NCI-H2227 (cell line): ENCODE results near the gene DCAF11.
A peak's percentile ranks its signal among the peaks of the same experiment; 100 is the strongest.

ENCODE experiments used
- DNase-seq: peaks from one replicate; lab custom pipeline; 2025; ENCODE audit not compliant: unreplicated experiment; lab: John Stamatoyannopoulos, UW

DCAF11 gene

DNA sequence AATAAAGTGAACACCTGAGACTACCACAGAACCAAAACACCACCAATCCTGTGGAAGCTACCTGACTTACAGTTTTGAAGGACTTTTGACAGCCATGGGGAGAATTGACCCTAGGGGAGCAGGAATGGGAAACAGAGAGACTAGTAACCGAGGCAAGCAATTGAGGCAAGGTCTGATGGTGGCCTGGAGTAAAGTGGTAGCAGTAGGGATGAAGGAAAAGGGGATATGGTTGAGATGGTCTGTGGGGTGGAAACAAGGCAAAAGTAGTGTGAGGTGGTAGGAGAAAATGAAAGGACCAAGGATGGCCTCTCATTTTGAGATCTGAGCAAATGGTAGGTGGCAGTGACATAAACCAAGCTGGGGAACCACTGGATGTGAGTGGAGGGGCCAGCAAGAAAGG is 42.3 kb downstream of the DCAF11 start:
- no peak for DNase-seq

DNA sequence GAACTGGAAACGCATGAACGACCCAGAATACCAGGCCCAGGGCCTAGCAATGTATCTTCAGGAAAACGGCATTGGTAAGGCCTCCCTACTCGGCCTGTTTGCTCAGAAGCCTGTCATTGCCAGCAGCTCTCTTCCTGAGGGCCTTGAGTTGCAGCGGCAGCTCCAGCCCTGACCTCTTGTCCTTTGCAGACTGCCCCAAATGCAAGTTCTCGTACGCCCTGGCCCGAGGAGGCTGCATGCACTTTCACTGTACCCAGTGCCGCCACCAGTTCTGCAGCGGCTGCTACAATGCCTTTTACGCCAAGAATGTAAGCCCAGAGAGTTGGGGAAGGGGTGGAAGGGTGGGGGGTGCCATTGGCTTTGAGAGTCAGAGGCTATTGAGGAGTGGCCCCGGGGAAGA is 42.8 kb downstream of the DCAF11 start:
- no peak for DNase-seq

DNA sequence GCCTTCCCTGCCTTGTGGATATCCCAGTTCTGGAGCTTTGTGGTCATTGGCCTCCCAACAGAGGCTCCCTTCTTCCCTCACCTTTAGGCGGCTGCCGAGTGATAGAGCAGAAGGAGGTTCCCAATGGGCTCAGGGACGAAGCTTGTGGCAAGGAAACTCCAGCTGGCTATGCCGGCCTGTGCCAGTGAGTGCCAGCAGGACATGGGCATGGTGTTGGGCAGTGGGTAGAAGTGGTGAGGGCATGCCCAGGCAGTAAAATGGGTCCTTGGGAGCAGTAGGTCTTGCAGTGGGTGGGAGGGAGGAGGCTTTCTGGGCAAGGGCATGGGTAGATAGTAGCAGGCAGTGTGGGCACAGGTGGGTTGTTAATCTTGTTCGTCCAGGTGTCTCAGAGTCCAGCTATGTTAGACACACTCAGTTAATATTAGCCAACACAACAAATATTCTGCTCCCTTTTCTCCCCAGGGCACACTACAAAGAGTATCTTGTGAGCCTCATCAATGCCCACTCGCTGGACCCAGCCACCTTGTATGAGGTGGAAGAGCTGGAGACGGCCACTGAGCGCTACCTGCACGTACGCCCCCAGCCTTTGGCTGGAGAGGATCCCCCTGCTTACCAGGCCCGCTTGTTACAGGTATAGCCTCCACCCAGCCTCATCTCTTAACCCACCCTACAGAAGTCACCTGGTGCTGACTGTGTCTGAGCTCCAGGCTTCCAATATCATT is 45.4 kb downstream of the DCAF11 start:
- DNase-seq: no peak

DNA sequence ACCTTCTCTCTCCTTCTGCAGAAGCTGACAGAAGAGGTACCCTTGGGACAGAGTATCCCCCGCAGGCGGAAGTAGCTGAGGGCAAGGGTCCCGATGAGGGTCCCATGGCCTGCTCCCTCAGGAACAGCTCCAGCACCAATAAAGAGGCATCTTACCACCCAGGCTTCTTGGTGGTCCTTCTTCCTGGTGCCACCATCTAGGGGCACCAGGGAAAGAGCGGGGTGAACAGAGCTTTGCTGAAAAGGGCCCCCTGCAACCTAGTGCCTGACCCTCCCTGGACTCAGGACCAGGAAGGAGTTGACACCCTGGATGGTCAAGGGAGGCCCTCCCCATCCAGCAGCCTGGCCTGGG is 45.9 kb downstream of the DCAF11 start:
- DNase-seq: no peak

DNA sequence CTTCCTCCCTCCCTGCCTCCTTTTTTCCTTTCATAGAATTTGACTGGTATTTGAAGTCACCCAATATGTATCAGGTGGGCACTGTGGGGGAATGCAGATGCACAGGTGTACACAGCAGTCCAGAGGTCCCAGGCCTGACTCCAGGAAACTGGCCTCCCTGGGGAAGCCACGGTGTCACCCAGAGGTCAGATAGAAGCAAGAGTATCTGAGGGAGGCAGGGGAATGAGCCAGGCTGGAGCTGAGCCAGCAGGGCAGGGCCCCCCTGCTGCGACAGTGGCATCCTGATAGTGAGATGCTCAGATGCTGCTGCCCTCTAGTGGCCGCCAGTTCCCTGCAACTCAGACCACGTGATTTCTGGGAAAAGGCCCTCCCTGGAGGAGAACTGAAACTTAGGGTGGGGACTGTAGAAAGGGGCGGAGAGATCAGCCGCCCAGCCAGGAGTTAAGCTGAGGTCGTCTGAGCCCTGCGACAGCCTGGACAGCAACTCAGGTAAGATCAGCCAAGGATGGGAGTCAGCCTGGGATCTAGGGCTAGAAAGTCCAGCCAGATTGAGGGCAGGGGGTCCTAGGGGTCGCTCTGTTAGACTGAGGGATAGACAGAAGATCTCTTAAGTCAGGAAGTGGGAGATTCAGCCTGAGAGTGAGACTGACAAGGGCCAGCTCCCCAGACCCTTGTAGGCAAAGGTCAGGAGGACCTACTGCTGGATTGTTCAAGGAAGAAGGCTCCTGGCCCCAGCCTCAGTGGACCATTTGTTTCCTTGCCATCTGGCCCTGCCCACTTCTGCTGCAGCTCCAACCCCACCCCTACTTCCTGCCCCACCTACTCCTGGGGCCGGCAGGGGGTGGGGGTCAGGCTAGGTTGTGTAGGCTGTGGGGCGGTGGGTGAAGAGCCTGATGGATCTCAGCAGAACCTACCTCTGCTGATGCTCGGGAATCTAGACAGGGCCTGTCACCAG is 46.5 kb downstream of the DCAF11 start, which contains the start of gene IRF9:
TSS of gene IRF9 (plus strand) at position 416 of the 955 bp plus-strand sequence. CDS start 880 bp downstream, outside the sequence.
- peak; percentile 97 for DNase-seq

DNA sequence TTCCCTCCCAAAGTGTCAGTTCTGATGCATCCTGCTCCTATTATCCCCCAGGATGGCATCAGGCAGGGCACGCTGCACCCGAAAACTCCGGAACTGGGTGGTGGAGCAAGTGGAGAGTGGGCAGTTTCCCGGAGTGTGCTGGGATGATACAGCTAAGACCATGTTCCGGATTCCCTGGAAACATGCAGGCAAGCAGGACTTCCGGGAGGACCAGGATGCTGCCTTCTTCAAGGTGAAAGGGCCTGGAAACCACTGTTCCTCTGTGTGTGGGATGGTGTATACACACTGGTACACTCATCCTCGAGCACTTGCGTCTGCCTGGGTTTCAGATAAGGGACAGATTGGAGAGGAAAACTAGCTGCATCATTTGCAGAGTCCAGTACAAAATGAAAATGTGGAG is 47.5 kb downstream of the DCAF11 start:
- no peak for DNase-seq

DNA sequence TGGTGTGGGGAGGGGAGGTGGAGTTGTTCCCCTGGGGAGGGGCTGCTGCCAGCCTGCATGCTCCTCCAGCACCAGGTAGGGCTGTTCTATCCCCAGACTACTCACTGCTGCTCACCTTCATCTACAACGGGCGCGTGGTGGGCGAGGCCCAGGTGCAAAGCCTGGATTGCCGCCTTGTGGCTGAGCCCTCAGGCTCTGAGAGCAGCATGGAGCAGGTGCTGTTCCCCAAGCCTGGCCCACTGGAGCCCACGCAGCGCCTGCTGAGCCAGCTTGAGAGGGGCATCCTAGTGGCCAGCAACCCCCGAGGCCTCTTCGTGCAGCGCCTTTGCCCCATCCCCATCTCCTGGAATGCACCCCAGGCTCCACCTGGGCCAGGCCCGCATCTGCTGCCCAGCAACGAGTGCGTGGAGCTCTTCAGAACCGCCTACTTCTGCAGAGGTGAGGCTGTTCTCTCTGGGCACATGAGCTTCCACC is 50.0 kb downstream of the DCAF11 start:
- no peak for DNase-seq

DNA sequence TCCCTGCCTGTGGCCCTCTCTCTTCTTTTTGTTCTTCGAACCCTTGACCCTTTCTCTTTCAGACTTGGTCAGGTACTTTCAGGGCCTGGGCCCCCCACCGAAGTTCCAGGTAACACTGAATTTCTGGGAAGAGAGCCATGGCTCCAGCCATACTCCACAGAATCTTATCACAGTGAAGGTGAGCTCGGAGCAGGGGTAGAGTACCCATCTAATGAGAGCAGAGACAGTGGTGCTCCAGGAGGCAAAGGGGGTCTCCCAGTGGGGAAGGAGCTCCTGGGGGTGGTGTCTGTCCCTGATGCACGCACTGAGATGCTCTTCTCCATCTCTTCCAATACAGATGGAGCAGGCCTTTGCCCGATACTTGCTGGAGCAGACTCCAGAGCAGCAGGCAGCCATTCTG is 51.2 kb downstream of the DCAF11 start:
- no peak for DNase-seq

DNA sequence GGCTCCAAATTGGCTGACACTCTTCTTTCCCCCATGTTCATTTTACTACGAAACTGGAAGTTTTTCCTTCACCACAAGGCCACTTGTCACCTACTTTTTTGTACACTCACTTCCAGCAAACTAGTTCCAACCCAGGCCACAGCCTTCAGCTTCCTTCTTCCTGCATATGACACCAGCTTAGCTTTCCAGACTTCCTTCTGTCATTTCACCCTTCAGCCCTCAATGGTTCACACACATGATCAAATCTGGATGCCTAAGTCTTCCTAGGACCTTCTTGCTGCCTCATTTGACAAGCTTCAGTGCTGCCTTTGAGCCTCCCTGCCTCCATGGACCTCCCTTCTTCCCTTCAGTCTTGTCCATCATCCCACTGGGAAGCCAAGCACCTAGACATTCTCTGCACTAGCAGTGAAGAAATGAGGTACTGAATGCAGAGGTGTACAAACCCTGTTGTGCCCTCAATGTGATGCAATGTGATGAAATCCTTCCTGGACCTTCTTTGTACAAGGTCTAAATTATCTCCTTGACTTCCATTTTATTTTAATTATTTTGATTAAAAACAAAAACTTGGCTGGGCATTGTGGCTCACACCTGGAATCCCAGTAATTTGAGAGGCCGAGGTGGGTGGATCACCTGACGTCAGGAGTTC is 53.0 kb downstream of the DCAF11 start:
- no peak for DNase-seq

DNA sequence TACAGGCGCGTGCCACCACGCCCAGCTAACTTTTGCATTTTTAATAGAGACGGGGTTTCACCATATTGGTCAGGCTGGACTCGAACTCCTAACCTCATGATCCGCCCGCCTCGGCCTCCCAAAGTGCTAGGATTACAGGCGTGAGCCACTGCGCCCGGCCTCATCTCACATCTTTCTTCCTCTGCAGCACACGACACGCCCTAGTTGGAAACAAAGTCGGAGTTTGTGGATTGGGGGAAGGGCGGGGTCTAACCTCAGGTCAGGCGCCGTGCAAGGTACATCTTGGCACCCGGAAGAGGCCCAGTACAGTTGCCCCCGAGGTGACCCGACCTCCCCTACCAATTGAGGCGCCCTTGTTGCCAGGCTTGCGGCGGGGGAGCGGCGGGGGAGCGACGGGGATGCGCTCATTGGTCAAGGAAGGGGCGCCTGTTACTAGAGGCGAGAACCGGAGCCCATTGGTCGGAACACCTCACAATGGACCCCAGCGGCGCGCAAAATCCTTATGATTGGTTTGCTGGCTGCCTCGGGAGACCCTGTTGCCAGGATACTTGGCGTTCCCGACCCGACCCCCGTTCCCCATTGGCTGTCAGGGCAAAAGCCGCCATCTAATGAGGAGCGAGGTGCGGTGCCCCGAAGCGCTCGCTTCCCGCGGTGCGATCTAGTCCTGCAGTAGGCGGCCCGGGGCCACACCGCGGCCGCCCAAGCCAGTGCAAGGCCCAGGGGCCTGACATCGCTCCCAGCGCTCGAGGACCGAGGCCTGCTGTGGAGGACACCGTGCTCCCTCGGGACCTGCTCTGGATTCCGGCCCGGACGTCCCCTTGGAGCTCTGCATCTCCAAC is 57.1 kb downstream of the DCAF11 start, which contains the start of gene REC8:
TSS of gene REC8 (plus strand) at position 659 of the 839 bp plus-strand sequence. CDS start 473 bp downstream, outside the sequence.
- peak; percentile 98 for DNase-seq

DNA sequence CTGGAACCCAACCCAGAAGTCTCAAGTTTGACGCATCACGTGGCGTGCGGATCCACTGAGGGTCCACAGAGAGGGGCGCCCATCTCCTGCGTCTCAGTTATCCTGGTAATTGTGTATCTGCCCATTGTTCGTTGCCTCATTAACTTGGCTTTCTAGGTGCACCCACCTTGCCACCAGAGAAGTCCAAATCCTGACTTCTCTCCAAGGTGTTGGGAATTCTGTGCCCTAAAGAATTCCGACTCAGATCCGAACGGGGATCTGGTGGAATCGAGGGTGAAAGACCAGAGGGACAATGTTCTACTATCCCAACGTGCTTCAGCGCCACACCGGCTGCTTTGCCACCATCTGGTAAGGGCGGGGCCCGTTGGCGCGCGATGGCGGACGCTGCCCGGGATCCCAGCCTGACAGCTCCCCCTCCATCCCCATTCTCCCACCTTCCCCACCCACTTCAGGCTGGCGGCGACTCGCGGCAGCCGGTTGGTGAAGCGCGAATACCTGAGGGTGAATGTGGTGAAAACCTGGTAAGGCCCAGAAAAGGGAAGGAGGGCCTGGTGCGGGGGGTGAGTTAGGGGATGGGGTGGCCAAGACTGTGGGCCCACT is 57.8 kb downstream of the DCAF11 start:
- DNase-seq: peak; percentile 45

DNA sequence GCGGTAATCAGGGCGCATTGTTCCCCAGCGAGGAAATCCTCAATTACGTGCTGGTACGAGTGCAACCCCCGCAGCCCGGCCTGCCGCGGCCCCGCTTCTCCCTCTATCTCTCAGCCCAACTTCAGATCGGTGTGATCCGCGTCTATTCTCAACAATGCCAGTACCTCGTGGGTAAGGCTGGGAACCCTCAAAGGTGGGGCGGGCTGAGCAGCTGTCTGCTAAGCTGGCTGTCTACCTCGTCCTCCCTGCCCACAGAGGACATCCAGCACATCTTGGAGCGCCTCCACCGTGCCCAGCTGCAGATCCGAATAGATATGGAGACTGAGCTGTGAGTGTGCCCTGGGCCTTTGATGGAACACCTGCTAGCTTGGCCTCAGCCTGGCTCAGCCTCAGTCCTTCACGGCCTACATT is 58.3 kb downstream of the DCAF11 start:
- peak; percentile 27 for DNase-seq
